Left forelimb (tissue), 1 donor: ENCODE data around the gene KMT2B.
"Not testable (repeated sequence)": the region's sequence is repeated elsewhere in the genome, so short reads cannot be mapped to it uniquely, and the experiment has no call there.

Experiments
- DNase-seq: peaks from one replicate; pipeline ENCODE4 v3.0.0-alpha.2; 2018; ENCODE audit warnings: low spot score

KMT2B gene, protein sequence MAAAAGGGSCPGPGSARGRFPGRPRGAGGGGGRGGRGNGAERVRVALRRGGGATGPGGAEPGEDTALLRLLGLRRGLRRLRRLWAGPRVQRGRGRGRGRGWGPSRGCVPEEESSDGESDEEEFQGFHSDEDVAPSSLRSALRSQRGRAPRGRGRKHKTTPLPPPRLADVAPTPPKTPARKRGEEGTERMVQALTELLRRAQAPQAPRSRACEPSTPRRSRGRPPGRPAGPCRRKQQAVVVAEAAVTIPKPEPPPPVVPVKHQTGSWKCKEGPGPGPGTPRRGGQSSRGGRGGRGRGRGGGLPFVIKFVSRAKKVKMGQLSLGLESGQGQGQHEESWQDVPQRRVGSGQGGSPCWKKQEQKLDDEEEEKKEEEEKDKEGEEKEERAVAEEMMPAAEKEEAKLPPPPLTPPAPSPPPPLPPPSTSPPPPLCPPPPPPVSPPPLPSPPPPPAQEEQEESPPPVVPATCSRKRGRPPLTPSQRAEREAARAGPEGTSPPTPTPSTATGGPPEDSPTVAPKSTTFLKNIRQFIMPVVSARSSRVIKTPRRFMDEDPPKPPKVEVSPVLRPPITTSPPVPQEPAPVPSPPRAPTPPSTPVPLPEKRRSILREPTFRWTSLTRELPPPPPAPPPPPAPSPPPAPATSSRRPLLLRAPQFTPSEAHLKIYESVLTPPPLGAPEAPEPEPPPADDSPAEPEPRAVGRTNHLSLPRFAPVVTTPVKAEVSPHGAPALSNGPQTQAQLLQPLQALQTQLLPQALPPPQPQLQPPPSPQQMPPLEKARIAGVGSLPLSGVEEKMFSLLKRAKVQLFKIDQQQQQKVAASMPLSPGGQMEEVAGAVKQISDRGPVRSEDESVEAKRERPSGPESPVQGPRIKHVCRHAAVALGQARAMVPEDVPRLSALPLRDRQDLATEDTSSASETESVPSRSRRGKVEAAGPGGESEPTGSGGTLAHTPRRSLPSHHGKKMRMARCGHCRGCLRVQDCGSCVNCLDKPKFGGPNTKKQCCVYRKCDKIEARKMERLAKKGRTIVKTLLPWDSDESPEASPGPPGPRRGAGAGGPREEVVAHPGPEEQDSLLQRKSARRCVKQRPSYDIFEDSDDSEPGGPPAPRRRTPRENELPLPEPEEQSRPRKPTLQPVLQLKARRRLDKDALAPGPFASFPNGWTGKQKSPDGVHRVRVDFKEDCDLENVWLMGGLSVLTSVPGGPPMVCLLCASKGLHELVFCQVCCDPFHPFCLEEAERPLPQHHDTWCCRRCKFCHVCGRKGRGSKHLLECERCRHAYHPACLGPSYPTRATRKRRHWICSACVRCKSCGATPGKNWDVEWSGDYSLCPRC (N-terminal part only)

DNA sequence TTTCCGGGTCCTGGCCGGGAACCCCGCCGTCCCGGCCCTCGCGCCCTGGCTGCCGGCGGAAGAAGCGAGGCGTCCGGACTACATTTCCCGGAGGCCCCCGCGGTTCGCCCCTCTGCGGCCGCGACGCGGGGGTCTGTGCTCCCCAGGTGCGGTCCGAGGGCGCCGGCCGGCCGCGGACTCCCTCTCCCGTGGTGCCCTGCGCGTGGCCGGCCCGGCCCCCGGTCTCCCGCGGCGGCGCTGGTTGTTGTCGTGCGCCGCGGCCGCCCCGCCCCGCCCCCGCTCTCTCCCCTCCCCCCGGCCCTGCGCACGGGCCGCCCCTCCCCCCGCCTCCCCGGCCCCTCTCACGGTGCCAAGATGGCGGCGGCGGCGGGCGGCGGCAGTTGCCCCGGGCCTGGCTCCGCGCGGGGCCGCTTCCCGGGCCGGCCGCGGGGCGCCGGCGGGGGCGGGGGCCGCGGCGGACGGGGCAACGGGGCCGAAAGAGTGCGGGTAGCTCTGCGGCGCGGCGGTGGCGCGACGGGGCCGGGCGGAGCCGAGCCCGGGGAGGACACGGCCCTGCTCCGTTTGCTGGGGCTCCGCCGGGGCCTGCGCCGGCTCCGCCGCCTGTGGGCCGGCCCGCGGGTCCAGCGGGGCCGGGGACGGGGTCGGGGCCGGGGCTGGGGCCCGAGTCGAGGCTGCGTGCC is at the start of gene KMT2B:
Gene KMT2B, plus strand, starts transcription at position 339 of the 680 bp plus-strand sequence. Its CDS starts 16 bp downstream, at position 355.
- DNase-seq, result peak; percentile 98

DNA sequence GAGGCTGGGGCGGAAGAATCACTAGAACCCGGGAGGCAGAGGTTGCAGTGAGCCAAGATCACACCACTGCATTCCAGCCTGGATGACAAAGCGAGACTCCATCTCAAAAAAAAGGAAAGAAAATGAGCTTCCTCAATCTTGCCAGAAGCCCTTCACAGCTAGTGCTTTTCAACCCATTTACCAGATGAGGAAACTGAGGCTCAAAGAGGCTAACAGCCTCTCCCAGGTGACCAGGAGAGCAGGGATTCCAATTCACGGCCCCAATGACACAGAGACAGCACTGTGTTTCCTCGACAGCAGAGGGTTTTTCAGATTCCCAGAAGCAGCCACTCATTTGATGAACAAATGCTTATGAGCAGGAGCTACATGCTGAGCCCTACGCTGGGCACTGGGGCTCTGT is 48.2 kb upstream of the KMT2B start:
- no peak for DNase-seq

DNA sequence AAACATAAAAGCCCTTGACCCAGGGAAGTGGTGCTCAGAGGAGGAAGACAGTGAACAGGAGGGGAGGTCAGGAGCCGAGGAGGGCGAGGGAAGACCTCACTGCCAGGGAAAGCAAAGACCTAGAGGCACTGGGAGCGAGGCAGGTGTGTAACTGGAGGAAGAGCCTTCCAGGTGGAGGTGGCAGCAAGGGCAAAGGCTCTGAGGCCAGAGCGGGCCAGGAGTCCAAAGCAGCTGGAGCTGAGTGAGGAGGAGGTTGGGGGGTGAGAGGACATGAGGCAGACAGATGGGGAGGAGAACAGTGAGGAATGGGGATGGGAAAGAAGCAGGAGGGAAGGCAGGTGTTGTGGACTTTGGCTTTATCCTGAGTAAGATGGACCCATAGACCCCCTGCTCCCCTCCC is 47.8 kb upstream of the KMT2B start:
- no peak for DNase-seq

DNA sequence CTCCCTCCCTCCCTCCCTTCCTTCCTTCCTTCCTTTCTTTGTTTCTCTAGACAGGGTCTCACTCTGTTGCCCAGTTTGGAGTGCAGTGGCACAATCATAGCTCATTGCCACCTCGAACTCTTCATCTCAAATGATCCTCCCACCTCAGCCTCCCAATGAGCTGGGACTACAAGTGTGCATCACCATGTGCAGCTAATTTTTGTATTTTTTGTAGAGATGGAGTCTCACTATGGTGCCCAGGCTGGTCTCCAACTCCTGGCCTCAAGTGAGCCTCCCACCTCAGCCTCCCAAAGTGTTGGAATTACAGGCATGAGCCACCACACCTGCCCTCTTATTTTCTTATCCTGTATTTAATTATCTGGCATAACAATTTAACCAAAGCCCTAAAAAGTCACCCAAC is 47.1 kb upstream of the KMT2B start:
- DNase-seq, result no peak

DNA sequence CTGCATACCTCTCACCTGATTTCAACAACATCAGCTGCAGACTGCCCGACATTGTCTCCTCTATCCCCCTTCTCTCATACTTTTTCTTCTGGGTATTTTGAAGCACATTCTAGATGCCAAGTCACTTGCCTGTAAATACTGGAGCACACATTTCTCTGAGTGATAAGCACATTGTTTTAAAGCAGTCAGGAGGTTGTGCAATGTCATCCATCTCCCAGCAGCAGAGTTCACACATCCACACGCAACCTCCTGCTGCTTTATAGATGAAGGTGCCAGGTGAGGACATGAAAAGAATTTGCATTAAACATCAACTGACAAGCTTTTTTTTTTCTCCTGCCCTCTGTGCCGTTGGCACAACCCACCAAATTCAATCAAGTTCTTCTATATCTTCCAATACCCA is 46.0 kb upstream of the KMT2B start:
- DNase-seq, result no peak

DNA sequence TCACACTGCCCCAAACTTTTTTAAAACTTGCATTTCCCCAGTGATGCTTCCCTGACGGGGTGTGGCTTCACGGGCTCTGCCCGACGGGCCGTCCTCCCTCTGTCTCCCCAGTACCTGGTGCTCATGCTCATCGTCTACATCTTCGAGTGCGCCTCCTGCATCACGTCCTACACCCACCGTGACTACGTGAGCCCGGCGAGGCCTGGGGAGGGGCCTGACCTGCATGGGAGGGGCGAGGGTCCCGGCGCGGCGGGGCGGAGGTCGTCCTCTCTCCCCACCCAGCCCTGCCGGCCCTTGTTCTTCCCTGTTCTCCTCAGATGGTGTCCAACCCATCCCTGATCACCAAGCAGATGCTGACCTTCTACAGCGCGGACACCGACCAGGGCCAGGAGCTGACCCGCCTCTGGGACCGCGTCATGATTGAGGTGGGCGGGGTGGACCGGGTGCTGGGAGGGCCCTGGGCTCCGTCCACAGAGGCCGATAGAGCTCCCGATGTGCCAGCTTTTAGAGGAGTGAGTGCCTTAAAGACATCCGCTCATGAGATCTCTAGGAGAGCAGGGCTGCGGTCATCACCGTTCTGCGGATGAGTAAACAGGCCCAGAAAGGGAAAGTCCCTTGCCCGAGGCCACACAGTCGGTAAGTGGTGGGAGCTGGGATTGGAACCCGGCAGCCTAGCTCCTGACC is 44.5 kb upstream of the KMT2B start:
- DNase-seq, result no peak

DNA sequence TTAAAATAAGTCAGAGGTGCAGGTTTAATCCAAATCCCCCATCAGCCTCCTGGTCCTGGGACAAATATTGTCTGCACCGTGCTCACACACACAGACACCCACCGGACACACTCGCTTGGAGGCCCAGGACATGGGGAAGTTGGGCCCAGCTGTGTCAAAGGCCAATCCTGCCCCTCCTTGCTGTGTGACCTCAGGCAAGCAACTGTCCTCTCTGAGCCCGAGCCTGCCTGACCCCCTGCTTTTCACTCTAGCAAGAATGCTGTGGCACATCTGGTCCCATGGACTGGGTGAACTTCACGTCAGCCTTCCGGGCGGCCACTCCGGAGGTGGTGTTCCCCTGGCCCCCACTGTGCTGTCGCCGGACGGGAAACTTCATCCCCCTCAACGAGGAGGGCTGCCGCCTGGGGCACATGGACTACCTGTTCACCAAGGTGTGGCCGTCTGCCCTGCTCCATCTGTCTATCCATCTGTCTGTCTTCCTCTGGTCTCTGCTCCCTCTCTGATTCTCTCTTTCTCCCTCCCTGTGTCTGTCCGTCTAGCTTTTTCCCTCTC is 42.1 kb upstream of the KMT2B start:
- DNase-seq, result no peak

DNA sequence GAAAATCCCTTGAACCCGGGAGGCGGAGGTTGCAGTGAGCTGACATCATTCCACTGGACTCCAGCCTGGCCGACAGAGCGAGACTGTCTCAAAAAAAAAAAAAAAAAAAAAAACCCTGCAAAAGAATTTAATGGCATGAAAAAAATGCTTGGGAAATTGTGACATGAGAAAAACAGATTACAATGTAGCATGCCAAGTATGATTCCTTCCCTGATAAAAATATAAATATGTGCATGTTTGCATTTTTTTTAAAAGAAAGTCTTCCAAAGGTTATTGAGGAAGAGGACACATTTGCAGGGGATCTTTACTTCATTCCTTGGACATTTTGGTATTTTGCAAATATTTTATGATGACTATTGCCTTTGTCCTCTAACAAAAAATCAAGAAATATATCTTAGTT is 28.0 kb upstream of the KMT2B start:
- no peak for DNase-seq

DNA sequence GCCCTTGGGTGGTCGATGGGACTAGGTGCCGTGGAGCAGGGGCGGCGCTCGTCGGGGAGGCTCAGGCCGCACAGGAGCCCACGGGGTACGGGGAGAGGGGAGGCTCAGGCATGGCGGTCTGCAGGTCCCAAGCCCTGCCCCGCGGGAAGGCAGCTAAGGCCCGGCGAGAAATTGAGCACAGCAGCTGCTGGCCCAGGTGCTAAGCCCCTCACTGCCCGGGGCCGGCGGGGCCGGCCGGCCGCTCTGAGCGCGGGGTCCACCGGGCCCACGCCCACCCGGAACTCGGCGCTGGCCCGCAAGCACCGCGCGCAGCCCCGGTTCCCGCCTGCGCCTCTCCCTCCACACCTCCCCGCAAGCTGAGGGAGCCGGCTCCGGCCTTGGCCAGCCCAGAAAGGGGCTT is 26.7 kb upstream of the KMT2B start:
- not testable (repeated sequence) for DNase-seq

DNA sequence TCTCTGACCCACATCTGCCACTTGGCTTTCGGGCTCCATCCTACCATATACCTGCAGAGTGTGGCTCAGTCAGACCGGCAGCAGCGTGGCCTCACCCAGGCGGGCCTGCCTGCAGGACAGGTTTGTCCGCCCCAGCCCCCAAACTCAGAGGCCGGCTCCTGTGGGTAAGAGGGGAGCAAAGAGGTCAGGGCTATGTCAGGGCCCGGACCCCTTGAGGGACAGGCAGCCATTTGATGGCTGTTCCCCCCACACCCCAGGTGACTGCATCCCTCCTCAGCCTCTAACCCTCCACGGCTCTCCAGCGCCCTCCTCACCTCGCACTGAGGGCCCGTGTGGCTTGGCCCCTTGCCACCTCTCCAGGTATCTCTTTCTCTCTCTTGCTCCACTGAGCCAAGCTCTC is 25.8 kb upstream of the KMT2B start:
- no peak for DNase-seq

DNA sequence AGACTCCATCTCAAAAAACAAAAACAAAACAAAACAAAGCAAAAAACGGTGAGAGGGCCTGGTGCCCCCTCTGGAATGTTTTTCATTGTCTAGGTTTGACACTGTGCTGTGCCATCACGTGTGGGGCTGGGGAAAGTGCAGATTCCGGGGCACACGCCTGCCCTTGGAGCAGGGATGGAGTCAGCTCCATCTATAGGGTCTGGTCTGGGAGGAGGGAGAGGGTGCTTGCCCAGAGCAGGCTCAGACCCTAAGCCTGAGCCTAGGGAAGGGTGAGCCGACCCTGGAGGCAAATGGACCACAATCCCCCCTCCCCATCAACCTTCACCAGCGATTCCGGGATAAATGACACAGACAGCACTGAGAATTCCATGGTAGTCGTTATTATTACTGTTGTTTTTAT is 24.4 kb upstream of the KMT2B start:
- no peak for DNase-seq

DNA sequence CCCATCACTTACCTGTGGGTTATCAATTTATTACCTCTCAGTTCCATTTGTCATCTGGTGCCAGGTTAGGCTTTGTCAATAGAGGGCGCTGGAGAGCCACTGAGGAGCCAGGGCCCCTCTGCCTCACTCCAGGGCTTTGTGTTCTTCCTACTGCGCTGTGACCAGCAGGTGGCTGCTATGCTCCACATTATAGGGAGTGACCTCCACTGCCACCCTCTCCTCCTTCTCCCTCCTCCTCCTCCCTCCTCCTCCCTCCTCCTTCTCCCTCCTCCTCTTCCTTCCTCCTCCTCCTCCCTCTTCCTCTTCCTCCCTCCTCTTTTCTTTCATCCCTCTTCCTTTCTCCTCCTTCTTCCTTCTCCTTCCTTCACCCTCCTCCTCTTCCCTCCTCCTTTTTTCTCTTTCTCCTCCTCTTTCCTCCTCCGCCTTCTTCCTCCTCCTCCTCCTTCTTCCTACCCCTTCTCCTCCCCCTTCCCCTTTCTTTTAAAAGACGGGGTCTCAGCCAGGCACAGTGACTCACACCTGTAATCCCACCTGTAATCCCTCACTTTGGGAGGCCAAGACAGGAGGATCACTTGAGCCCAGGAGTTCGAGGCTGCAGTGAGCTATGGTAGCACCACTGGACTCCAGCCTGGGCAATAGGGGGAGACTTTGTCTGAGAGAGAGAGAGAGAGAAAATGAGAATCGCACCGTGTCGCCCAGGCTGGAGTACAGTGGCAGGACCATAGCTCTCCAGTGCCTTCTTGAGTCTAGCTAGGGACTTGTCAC is 23.8 kb upstream of the KMT2B start:
- peak; percentile 85 for DNase-seq

DNA sequence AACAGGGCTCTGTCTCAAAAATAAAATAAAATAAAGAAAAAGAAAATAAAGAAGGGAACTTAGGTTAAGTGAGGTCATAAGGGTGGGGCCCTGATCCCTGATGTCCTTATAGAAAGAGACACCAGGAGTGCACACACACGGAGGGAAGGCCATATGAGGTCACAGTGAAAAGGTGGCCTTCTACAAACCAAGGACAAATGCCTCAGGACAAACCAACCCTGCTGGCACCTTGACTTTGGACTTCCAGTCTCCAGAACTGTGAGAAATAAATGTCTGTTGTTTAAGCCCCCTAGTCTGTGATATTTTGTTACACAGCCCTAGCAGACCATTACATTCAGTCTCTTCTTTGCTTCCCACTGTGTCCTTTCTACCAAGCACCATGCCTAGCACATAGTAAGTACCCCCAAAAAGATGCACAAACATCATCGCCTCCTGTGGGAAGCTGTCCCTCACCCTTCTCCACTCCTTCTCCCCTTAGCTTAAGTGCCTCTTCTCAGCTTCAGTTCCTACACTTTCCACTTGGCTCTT is 21.8 kb upstream of the KMT2B start:
- no peak for DNase-seq

DNA sequence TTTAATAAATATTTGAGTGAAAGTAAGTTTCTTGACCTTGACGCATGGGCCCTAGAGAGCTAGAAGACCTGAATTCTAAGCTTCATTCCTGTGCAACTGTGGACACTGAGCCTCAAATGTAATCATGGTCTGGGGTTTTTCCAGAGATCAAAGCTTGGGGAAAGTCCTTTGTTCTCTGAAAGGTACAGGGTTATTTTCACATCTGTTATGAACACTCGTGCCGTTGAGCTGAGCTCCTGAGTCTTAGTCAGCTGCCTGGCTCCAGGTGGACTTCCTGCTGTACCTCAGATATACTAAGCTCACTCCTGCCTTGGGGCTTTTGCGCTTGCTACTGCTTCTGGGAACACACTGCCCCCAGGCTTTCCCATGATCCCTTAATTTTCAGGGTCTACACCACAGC is 21.0 kb upstream of the KMT2B start:
- no peak for DNase-seq

DNA sequence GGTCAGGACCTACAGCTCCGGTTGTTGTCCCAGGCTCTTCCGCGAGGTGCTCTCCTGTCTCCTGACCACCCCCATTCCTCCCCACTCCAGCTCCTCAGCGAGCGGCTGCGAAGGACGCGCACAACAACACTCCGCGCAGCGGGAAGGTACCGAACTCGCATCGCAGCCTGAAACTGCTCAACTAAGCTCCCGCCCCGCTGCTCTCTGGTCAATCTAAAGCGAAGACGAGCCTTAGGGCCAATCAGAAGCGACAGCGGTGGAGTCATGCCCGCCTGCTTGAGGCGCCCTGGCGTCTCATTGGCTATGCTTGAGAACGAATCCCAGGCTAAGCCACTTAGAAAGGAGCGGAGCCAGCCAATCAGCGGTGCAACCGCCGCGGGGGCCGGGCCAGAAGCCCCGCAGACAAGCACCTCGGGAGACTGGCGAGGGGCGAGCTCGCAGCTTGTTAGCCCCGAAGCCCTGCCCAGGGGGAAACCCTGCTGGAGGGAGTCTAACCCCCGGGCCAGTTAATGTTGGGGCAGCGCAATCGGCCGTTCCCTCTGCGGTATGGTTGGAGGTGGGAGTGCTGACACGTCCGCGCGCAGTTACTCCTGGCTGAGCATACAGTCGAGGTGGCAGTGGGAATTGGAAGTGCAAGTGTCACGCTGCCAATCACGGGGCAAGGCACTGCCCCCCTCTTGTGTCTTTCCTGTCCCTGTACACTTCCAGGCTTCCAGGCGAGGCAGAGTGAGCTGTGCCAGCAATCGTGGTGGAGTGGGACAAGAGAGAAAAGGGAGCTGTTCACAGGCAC is 15.4 kb upstream of the KMT2B start:
- DNase-seq, result peak; percentile 89

DNA sequence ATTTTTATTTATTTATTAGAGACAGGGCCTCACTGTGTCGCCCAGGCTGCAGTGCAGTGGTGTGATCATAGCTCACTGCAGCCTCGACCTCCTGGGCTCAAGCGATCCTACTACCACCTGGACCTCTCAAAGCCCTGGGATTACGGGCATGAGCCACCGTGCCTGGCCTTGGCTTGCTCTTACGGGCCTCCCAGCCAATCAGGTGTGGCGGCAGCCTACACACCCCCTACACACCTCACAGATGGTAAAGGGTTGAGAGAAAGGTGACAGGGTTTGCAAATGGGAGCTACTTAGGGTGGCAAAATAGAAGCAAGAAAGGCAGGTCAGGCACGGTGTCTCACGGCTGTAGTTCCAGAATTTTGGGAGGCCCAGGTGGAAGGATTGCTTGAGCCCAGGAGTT is 14.5 kb upstream of the KMT2B start:
- DNase-seq, result no peak

DNA sequence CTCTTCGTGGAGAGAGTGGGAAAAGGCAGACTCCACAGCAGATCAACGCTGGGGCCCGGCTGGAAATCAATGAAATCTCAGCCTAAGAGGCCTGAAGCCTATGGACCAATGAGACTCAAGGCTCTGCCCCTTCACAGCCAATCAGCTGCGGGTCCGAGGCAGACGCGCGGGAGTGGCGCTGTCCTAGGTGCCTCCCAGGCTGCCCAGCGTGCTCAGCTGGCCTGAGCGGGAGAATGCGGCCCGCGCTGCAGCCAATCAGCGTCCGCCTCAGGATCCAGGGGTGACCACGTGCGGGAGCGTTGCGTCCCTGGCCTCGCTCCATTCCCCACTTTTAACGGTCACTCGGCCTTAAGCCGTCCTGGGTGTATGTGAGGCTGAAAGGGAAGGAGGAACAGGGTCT is 13.6 kb upstream of the KMT2B start, which contains the start of gene ZBTB32:
Gene ZBTB32, plus strand, starts transcription at position 341 of the 400 bp plus-strand sequence. CDS start 10,069 bp downstream, outside the sequence.
- DNase-seq, result no peak

DNA sequence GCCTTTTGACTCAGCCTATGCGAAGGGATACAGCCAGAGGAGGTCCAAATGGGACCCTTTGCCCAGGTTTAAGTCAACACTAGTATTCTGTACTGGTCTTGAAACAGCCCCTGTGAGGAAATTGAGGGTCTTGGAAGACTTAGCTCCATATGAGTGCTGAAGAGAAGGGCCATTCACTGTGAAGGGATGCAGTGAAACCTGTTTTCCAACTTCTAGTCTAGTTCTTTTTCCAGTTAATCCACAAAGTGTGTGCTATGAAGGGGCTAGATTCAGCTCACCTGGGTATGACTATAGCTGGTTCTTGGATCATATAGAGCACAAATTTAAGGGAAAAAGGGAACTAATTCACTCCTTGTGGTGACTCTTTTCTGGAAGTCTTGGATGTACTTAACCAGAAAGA is 9.4 kb upstream of the KMT2B start:
- DNase-seq, result no peak
